Transverse colon (tissue), 4 donors: Measurements from ENCODE around the gene CTNNA1. TPM values are rescaled to one million over a fixed set of nuclear protein-coding genes. Genes with fewer than 3 reads are reported as not detected.

Source experiments
- DNase-seq: peaks from one replicate; pipeline ENCODE4 v3.0.0-alpha.2; 2019
- H3K27ac ChIP-seq, 4 donors: fragments of 200-600 bp; sonication (generic); 2 replicates each; pipeline ENCODE4 v1.5.1; 2016 to 2018; ENCODE audit warnings: inconsistent platforms in 4 of 4
- H3K27me3 ChIP-seq: fragments of 200-600 bp; sonication (generic); 2 replicates; pipeline ENCODE4 v1.5.1; 2017; ENCODE audit warnings: inconsistent platforms
- H3K36me3 ChIP-seq, 4 donors: fragments of 200-600 bp; sonication (generic); 2 replicates each; pipeline ENCODE4 v1.5.1; 2017 to 2019; ENCODE audit warnings: inconsistent platforms in 4 of 4
- H3K4me1 ChIP-seq, 4 donors: fragments of 200-600 bp; sonication (generic); 2 replicates each; pipeline ENCODE4 v1.5.1; 2017 to 2020; ENCODE audit warnings: inconsistent platforms in 4 of 4
- H3K4me3 ChIP-seq, 4 donors: fragments of 200-600 bp; sonication (generic); 1 replicate in 1 of 4; 2 replicates in 3 of 4; pipeline versions ENCODE4 v1.5.1 to v1.6.1; 2017 to 2019; ENCODE audit warnings: inconsistent platforms in 4 of 4
- H3K9me3 ChIP-seq, 2 donors: fragments of 200-600 bp; sonication (generic); 2 replicates each; pipeline ENCODE4 v1.5.1; 2017 to 2019; ENCODE audit warnings: inconsistent platforms in 2 of 2
- EP300 ChIP-seq: sonication (generic); formaldehyde crosslinking; IDR thresholded peaks from one replicate; pipeline ENCODE4 v1.6.1; 2017; ENCODE audit warnings: antibody characterized with exemption, low read depth
- POLR2A ChIP-seq: fragments of 450-650 bp; IDR thresholded peaks from one replicate; pipeline ENCODE4 v1.6.1; 2016; ENCODE audit warnings: antibody characterized with exemption, mild to moderate bottlenecking, moderate library complexity
- POLR2AphosphoS5 ChIP-seq, 3 donors: sonication (generic); formaldehyde crosslinking; IDR thresholded peaks; one replicate each; pipeline ENCODE4 v1.6.1; 2016; ENCODE audit warnings: antibody characterized with exemption in 3 of 3
- WGBS, 2 donors: methylation state at CpG; one replicate each; pipeline ENCODE4 v1.1.5; 2018; ENCODE audit warnings: low coverage in 1 of 2; 5-methylcytosine and 5-hydroxymethylcytosine counted together
- in situ Hi-C, 4 donors: fragments of 200-750 bp; cut with MboI; loops; one replicate each; pipeline versions ENCODE4 v1.15.0 to v1.15.1; 2017; ENCODE audit warnings: low sequenced_read_pairs in 3 of 4, low pct_ligation_motif_present in 1 of 4, low pct_unique_long_range_greater_than_20kb in 1 of 4
- intact Hi-C: fragments of 100-400 bp; cut with DNase I; formaldehyde crosslinking; loops from one replicate; pipeline ENCODE4 v1.15.1; 2023; ENCODE audit warnings: low total_unique reads
- total RNA-seq, 4 donors: library from RNA; depleted of rRNA; stranded (reverse); fragments of >200 nt; gene quantifications; one replicate each; pipeline ENCODE4 v1.1.0, GENCODE V29; 2016
- TF ChIP-seq, protein P1 (sequence below), 5 experiments: fragments of 200-600 bp in 3 of 5; fragments of 450-650 bp in 2 of 5; sonication (generic) in 3 of 5; IDR thresholded peaks; 1 replicate in 2 of 5; 2 replicates in 3 of 5; pipeline ENCODE4 v1.5.1; 2016 to 2017; ENCODE audit warnings: antibody characterized with exemption in 5 of 5, inconsistent platforms in 3 of 5, mild to moderate bottlenecking in 2 of 5, moderate library complexity in 1 of 5

The CTNNA1 gene
- total RNA-seq, 4 donors from 2014 or later, result 272 to 381 (median 316) TPM

DNA sequence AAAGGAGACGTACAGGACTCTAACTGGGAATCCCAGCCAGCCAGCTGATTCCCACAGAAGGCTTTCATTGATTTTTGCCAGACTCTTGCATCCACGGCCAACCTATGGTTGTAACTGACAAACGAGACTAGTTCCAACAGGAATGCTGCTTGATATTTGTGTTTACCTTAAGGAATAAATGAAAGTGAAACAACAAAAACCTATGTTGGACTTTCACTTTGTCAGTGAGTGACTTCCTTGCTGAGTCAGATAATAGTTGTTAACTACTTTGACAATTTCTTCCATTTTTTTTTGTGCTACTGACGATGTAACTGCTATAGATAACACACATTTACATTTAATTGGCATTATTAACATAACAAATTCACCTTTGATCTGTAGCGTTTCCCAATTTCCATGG lies 185.3 kb downstream of the CTNNA1 start:
- Histone ChIP-seq H3K9me3 (no peaks in the 10 kb centered on the region), H3K4me3 (no peak overlapping the region), H3K36me3 (peaks cover 0 to 12% (median 5%) of the 10 kb centered on the region in 4 donors), H3K27ac (no peak overlapping the region), H3K4me1 (no peaks in the 10 kb centered on the region), H3K27me3 (no peaks in the 10 kb centered on the region)
- intact Hi-C loops (no loop called here), in situ Hi-C loops (no loop called here)
- 75 to 76% methylated on average over 5 of the region's 5 CpGs for WGBS, 2 donors
- TF ChIP-seq, protein P1, sequence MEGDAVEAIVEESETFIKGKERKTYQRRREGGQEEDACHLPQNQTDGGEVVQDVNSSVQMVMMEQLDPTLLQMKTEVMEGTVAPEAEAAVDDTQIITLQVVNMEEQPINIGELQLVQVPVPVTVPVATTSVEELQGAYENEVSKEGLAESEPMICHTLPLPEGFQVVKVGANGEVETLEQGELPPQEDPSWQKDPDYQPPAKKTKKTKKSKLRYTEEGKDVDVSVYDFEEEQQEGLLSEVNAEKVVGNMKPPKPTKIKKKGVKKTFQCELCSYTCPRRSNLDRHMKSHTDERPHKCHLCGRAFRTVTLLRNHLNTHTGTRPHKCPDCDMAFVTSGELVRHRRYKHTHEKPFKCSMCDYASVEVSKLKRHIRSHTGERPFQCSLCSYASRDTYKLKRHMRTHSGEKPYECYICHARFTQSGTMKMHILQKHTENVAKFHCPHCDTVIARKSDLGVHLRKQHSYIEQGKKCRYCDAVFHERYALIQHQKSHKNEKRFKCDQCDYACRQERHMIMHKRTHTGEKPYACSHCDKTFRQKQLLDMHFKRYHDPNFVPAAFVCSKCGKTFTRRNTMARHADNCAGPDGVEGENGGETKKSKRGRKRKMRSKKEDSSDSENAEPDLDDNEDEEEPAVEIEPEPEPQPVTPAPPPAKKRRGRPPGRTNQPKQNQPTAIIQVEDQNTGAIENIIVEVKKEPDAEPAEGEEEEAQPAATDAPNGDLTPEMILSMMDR (IDR thresholded peaks at IDR 0.05), result no peak
- TF ChIP-seq POLR2A (no peak), EP300 (no peak), POLR2AphosphoS5 (IDR thresholded peaks at IDR 0.05) (no peak)
- no peak for DNase-seq

DNA sequence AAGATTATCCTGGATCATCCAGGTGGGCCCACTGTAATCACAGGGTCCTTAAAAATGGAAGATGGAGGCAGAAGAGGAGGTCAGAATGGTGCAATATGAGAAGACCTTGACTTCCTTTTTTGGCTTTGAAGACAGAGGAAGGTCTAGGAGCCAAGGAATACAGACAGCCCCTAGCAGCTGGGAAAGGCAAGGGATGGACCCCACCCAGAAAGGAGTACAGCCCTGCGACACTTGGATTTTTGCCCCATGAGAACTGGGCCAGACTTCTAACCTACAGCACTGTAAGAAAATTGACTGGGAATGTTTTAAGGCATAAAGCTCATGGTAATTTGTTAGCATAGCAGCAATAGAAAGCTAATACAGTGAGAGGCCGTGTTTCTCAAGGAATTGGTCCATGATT lies 188.8 kb downstream of the CTNNA1 start:
- in situ Hi-C loops, result no loop called here
- DNase-seq, result no peak
- H3K36me3 ChIP-seq, result peaks cover 0 to 4% (median under 1%) of the 10 kb centered on the region in 4 donors
- H3K27me3 ChIP-seq, result no peaks in the 10 kb centered on the region
- no peaks in the 10 kb centered on the region for H3K4me1 ChIP-seq
- H3K9me3 ChIP-seq, result no peaks in the 10 kb centered on the region
- TF ChIP-seq POLR2AphosphoS5 (IDR thresholded peaks at IDR 0.05), result no peak
- no peak for TF ChIP-seq EP300
- TF ChIP-seq POLR2A, result no peak
- TF ChIP-seq, protein P1 (IDR thresholded peaks at IDR 0.05), result no peak
- no peak overlapping the region for H3K4me3 ChIP-seq
- 89 to 100% methylated on average over 1 to 2 of the region's 2 CpGs for WGBS, 2 donors
- intact Hi-C loops, result no loop called here
- no peak overlapping the region for H3K27ac ChIP-seq

DNA sequence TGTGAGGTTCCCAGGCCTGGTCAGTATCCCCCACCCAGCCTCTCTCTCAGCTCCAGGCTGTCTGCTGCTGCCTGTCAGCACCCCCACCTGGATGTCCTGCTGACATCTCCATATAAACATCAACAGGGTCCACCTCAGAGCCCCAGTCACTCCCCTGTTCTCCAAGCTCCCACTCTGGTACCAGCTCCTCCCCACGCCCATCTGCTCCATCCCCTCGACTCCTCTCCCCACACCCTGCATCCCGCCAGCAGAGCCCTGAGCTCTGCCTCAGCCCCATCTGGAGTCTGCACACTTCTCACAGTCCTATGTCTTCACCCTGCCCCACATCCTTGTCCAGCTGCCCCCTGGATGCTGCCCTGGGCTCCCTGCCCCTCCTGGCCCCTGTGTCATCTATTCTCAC lies 189.6 kb downstream of the CTNNA1 start:
- TF ChIP-seq POLR2AphosphoS5 (IDR thresholded peaks at IDR 0.05) (no peak), EP300 (no peak), POLR2A (no peak)
- TF ChIP-seq, protein P1 (IDR thresholded peaks at IDR 0.05), result no peak
- H3K27me3 ChIP-seq, result no peaks in the 10 kb centered on the region
- H3K9me3 ChIP-seq, result no peaks in the 10 kb centered on the region
- in situ Hi-C loops (no loop called here), intact Hi-C loops (no loop called here)
- 87 to 88% methylated on average over 3 of the region's 3 CpGs for WGBS, 2 donors
- peaks cover 0 to 7% (median 2%) of the 10 kb centered on the region in 4 donors for H3K36me3 ChIP-seq
- H3K4me3 ChIP-seq, result no peak overlapping the region
- no peaks in the 10 kb centered on the region for H3K4me1 ChIP-seq
- no peak for DNase-seq
- H3K27ac ChIP-seq, result no peak overlapping the region

DNA sequence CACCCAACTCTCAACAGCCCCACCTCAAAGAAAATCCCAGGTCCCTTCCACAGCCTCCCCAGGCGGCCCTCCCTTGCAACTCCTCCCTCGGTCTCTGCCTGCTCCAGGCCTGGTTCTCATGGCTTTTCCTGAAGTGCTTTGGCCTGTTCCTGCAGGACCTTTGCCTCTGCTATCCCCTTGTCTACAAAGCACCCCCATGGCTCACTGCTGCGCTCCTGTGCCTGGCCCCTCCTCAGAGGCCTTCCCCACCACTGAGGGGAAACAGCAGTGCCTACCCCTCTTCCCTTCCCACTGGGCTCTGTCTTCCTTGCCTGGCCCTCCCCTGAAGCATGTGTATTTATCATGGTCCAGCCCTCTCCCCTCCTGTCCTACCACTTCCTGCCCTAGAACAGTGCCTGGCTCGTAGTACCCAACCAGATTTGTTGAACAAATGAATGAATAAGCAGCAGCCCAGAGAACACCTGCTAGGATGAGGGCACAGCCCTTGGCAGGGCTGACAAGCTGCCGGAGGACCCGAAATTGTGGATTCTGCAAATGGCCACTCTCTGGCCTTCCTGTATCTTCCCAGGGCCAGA lies 190.5 kb downstream of the CTNNA1 start:
- Histone ChIP-seq H3K27me3 (no peaks in the 10 kb centered on the region), H3K4me1 (no peaks in the 10 kb centered on the region), H3K9me3 (no peaks in the 10 kb centered on the region), H3K36me3 (peaks cover 0 to 7% (median 2%) of the 10 kb centered on the region in 4 donors), H3K27ac (no peak overlapping the region), H3K4me3 (no peak overlapping the region)
- in situ Hi-C loops, result no loop called here
- WGBS, 2 donors, result 88% methylated on average over 6 of the region's 6 CpGs; no CpG with 5 or more reads in 1 of the 2 donors
- TF ChIP-seq, protein P1 (IDR thresholded peaks at IDR 0.05), result no peak
- TF ChIP-seq EP300, result no peak
- no peak for TF ChIP-seq POLR2AphosphoS5 (IDR thresholded peaks at IDR 0.05)
- TF ChIP-seq POLR2A, result no peak
- DNase-seq, result no peak
- intact Hi-C loops, result no loop called here
